HUDEP-2 (cell line): ENCODE results near the gene GMCL2.

Source experiments
- DNase-seq, 76 experiments: peaks; one replicate each; lab custom pipeline; 2025; ENCODE audit not compliant: unreplicated experiment in 76 of 76; lab: John Stamatoyannopoulos, UW

The GMCL2 gene

DNA sequence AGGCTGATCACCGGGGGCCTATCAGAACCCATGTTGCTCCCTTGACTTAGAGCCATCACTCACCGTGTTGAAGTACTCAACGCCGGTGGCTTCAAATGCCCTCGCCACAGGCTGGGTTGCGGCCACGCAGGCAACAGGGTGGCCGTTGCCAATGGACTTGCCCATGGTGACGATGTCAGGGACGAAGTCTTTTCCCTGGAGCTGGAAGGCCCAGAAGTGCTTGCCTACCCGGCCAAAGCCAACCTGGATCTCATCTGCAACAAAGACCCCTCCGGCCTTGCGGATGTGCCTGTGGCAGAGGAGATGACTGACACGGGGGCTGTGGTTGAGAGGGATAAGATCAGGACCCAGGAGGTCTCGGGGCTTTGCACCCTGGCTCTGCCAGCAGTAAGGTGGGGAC, 35.1 kb upstream of the GMCL2 start:
- DNase-seq = no peak

DNA sequence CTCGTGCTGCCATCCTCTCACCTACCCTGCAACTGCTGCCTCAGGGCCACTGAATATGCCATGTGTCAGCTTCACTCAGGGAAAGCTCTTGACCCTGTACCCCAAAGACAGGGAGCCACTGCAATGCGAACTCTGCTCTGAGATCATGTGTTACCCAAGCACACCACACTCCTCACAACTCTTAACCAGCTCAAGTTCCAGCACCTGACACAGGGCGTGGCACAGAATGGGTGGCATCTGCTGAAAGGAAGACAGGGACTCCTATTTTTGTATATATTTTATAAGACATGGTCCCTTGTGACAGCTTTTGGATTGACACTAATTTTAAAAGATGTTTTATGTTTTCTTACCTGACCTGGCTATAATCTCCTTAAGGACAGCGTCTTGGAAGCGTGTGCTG, 34.7 kb upstream of the GMCL2 start:
- no peak for DNase-seq

DNA sequence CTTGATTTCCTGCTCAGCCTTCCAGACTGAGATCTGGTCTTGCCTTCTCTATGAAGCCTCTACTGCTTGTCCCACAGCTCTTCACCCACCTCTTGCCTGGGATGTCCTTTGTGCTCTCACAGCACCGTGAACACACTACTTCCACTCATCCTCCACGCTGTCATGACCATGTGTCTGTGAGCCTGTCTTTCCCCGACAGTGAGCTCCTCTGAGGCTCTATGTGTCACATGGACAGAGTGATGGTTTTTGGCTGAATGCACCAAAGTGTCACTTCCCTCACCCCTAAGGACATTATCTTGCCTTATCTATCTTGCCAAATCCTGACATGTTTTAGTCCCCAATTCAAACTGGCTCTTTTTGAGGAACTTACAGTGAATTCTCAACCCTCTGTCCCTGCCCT, 34.1 kb upstream of the GMCL2 start:
- peak in 2 of 76 experiments; percentile 20 for DNase-seq

DNA sequence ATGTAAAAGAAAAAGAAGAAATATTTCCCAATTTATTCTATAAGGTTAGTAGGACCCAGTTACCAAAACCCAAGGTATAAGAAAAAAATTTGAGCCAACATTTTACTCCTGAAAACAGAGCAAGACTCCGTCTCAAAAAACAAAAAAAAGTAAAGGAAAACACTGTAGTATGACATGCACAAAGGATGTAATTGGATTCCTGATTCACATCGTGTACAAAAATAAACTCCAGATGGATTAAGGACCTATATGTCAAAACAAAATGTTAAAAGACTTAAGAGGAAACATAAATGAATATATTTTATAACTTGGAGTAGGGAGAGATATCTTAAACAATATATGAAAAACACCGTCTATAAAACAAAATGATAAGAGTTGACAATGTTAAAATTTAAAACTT, 31.7 kb upstream of the GMCL2 start:
- DNase-seq = no peak

DNA sequence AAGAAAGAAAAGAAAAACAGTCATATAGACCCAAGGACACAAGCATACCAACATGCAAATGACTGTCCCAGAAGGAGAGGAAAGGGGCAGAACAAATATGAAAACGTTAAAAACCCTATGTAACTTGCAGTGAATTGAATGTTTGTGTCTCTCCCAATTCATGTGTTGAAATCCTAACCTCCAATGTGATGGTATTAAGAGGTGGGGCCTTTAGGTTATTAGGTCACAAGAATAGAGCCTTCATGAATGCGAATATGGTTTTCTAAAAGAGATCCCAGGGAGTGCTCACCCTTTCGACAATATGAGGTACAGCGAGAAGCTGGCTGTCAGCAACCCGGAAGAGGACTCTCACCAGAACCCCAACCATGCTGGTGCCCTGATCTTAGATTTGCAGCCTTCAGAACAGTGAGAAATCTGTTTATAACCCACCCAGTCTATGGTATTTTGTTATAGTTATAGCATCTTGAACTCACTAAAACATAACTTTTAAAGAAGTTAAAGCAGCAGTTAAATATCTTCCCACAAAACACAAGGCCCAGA, 31.1 kb upstream of the GMCL2 start:
- no peak for DNase-seq

DNA sequence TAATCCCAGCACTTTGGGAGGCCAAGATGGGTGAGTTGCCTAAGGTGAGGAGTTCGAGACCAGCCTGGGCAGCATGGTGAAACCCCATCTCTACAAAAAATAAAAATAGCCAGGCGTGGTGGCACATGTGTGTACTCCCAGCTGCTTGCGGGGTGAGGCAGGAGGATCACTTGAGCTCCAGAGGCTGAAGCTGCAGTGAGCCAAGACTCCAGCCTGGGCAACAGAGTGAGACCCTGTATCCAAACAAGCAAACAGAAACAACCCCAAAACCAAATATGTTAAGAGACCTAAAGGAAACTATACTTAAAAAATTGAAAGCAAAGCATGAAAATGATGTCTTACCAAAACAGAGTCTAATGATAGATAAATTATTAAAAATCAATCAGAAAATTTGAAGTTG, 29.6 kb upstream of the GMCL2 start:
- no peak for DNase-seq

DNA sequence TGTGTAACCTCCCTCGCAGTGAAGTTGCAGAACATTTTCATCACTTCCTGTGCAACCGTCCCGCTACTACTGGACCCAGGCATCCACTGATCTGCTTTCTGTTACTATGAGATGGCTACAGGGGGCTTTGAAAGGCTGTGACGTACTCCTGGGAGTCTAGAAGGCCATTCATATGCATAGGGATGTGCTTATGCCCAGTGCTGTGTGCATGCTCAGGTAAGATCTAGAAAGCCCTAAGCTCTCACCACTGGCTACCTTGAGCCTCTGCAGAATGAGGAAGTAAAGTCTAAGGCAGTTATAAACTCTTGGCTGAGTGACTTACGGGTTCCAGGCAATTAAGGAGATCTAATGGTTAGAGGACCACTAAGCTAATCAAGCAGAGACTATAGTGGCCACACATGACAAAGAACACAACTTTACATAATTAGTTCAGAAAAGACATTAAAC, 28.9 kb upstream of the GMCL2 start:
- no peak for DNase-seq

DNA sequence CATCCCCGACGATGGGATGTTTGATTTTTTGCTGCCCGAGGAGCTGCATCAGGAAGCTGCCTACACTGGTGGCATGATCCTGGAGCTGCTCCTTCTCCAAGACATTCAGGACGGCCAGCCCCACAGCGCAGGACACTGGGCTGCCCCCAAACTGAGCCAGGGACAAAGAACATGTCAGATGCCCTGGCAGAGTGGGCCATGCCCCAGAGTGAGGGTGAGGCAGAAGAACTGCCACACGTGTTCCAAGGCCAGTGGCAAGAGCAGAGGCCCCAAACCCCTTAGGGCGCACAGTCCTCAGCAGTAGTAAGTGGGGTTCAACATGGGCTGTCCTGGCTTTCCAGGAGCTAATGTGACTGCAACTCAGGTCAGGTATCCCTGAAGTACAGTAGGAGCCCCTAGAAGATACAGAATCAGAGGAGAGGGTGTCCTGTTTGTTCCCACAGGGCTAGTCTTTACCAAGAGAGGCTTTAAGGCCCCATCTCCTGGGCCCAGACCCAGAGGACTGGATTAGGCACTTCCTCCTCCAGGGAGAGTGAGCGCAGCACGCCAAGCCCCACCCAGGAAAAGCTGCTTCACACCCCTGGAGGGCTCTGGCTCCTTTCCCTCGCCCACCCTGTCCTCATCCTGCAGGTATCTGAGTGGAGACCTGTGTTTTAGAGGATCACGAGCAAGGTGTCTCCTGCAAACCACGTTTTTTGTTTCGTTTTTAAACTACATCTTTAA, 28.3 kb upstream of the GMCL2 start:
- no peak for DNase-seq

DNA sequence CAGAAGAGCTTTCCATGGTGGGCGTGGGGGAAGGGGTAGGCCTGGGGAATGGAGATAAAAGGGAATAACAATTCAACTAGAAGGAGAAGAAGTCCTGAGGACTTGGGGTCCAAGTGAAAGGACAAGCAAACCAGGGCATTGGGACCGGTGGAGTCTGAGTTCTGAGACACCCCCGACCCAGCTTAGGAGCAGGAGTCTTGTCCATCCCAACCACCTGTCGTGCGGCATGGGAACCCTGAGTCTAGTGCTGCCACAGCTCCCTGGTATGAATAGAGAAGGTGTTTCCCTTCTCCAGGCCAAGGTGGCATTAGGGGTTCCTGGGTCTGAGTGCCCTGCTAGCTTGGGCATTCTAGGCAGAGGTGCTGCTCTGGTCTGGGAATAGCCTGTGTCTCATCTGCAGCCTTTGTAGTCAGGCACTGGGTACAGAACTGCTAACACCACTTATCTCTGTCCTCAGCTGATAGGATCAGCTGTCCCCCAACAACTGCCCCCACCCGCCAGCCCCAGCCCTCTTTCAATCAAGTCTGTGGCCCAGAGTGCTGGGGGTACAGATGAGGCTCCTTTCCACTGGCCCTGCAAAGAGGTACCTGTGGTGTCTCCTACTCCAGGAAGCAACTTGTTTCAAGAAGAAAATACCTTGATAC, 27.1 kb upstream of the GMCL2 start:
- DNase-seq = no peak

DNA sequence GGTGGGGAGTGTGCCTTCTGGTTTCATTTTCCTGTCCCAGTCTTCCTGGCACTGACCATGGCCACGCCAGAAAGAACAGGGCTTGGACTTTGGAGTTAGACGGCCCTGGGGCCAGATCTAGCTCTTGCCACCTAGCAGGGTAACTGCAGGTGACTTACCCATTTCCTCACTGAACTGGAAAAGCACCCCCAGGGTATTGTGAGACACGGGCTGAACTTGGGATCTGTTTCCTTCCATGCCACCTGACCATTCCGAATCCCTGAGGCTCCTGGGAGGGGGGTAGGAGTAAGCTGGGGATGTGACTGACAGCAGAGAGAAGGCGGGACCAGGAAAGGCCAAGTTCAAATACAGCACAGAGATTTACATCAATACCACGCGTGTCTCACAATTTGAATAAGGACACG, 26.6 kb upstream of the GMCL2 start:
- no peak for DNase-seq

DNA sequence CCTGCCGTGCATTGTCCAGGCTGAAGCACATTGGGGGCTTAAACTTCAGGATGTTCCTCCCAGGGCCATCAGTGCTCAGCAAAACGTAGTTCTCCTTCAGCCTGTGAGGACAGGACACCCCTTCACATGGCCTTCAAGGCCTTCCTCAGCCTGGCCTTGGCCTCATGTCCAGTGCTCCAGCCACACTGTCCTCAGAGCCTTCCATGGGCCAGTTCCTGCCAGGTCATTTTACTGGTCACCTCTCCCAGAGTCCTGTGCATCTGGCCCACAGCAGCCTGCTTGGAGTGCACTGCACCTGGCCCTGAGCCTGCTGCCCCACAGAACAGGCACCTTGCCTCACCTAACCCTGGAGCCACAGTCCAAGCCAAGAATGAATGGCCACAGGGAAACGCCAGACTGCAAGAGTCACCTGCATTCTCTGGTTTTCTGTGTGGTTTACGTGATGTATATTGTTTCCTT, 25.9 kb upstream of the GMCL2 start:
- DNase-seq = peak in 3 of 76 experiments; percentile 20 to 37 (median 25)

DNA sequence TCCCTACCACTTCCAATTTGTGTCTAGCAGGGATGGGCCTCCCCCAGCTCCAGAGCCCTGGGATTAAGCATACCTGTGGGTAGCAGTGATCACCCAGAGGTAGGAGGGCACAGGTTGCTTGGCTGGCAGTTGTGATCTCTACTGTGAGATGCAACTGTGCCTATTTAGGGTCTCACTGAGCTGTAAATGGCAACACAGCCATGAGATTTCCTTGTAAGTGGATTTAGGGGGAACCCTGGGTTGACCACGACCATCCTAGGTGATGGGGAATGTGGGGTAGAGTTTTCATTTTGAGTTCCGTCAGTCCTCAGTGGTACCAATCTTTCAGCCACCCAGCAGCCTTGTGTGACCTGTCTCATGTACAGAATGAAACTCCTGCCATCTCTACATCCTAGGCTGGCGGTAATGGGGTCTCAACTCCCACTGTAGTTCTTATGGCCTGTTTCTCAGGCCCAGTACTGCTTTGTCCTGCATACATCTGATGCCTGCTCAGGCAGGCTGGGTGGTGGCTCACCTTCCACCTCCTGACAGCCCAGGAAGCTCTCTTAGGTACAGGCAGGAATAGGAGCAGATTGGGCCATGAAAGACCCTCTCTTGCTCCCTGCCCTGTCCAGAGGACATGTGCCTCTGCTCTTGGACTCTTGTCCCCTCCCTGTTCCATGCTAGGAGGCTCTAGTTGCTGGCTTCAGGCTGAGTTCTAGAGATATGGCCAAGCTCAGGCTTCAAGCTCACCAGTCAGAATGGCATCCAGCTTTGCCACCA, 25.3 kb upstream of the GMCL2 start:
- DNase-seq = peak in 2 of 76 experiments; percentile 21 to 30

DNA sequence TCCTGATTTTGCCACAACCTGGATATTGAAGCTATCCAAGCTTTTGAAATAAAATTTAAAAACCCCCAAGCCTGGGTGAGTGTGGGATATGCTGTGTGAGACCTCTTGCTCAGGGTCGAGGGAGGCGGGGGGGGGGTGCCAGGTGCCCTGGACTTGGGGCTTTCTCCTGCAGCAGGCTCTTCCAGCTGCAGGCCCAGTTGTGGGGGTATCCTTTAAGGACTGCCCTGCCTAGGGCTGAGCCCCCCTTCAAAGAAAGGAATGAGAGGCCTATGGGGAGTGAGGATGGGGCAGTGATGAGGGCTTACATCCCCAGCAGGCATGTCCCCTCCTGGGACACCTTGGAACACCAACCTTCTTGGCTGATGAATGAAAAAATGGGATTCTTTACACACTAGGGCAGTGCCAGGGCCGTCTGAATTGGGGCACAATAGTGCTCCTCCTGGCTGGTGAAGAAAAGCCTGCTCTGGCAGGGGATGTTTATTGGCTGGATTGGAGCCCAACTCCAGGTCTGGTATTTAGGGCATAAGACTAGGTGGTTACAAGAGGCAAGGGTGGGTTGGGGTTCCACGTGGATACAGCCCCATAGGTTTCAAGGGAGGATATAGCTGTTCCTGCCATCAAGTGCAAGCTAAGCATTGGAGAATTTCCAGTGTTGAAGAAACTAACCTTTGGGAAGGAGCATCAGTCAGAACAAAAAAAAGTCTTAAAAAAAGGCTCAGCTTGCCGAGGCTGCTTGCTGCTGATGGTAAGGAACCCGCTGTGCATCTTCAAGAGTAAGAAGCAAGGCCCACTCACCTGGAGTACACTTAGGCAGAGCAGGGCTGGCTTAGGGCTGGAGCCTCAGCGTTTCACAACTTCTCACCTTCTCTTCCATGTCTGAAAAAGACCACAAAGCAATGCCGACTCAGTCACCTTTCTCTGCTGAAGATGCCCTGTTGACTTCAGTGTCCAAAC, 24.2 kb upstream of the GMCL2 start:
- peak in 2 of 76 experiments; percentile 17 to 29 for DNase-seq

DNA sequence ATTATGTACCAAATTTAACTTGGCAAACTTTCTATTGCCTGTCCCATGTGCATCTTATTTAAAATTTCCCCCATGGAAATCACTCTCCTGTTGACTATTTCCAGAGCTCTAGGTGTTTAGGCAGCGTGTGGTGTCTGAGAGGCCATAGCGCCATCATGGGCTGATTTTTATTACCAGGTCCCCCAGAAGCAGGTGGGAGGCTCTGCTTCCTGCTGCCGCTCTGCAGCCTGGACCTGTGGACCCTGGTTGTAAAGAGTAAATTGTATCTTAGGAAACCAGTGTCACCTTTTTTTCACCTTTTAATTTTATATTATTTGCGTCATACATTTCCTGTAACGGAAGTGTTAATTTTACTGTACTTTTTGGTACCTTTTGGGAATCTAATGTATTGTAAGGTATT, 23.5 kb upstream of the GMCL2 start:
- no peak for DNase-seq

DNA sequence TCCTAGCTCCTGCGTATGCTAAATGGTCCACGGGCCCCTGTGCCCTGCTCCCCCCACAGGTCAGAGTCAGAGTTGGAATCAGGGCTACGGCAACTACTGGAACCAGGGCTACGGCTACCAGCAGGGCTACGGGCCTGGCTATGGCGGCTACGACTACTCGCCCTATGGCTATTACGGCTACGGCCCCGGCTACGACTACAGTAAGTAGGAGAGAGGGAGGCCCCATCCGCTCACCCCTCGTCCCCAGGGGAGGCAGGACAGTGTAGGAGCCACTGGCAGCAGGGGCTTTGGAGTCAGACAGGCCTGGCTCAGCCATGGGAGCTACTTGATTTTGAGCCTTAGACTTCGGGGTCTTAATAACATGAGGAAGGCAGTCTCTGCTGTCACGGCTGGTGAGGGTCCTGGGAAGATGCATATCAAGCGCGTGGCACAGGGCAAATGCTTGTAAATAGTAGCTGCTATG, 22.9 kb upstream of the GMCL2 start:
- DNase-seq = no peak

DNA sequence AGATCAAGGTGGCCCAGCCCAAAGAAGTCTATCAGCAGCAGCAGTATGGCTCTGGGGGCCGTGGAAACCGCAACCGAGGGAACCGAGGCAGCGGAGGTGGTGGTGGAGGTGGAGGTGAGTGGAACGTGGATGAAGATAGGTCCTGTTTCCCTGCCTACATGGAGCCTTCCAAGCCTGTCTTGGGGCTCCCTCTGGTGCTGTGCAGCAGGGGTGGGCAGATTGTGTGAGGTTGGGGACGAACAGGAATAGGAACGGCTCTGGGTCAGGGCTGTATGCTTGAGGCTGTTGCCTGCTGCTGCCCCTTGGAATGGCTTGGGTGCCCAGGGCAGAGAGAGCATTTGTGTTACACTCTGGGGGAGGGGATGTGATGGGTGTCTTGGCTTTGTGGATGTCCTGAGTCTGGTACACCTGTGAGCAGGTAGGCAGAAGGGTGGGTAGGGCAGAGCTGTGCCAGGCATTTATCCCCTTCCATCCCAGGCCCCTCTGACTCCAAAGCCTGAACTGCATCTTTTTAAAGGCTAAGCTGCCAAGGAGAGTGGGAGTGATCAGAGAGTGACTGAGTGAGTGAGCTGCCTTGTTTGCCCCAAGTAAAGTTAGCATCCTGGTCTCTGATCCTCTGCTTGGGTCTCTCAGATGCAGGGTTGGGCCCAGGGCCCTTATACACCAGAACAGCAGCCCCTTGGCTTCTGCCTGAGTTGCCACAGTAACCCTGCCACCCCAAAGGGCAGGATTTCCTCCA, 22.3 kb upstream of the GMCL2 start:
- DNase-seq = no peak

DNA sequence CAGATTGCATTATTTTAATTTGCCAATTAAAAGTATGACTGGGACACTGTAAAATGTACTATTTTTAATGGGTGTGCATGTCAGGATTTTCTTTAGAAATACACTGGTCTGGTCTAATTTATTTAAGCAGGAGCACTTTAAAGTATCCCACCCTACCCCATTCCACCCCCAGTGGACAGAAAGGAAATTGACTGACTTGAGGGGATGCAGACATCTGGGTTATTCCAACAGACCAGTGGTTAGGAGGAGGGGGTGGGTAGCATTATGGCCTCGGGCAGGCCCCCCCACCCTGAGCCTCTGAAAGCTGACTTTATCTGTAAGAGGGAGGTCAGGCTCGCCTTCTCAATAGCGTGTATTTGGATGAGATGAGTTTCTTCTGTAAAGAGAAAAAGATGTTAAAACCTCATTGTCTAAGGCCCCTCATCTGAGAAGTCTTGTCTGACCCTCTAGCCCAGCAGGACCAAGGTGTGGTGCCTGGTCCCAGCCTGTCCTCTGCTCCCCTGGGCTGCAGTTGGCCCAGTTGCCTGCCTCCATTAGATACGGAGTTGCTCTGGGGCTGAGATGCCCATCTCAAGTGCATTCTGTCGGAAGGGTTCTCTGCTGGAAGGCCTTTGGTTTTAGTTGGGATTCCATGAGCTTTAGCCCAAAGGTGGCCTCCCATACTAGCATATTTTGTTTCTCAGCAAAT, 21.5 kb upstream of the GMCL2 start:
- DNase-seq = peak in 2 of 76 experiments; percentile 14 to 21

DNA sequence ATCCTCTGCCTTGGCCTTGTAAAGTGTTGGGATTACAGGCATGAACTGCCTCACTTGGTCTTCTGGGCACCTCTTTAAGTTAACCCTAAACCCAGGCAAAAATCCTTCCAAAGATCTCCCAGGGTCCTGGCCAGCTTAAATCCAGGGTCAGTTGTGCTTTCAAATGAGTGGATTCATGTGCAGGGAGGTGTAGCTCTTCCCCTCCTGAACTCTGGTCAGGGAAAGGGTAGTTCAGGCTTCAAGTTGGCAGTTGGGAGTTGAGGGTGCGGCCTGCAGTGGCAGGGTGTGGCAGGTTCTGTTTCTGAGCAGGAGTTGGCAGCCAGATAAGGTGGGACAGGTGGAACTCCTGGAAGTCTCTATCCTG, 20.7 kb upstream of the GMCL2 start:
- peak in 49 of 76 experiments; percentile 8 to 70 (median 35) for DNase-seq
